GM12878 (cell line): ENCODE results near the gene GSKIP. TPM values are rescaled to one million over a fixed set of nuclear protein-coding genes. Genes with fewer than 3 reads are reported as not detected.

ENCODE experiments used
- ATAC-seq: fragments of 200-7000 bp; cut with Tn5 transposase; 3 replicates; pipeline ENCODE4 v1.9.1; 2020; ENCODE audit warnings: mild to moderate bottlenecking, moderate library complexity
- BruUV-seq: library from RNA; stranded (reverse); fragments of 400-500 nt; replicated peaks from 2 replicates; lab custom pipeline; 2021; lab: Mats Ljungman, UMichigan
- CTCF ChIA-PET: fragments of 300-600 bp; sonication (Branson Sonifier 250); formaldehyde crosslinking; extraction: SDS; loops from one replicate; lab custom pipeline; 2021; ENCODE audit warnings: inconsistent platforms; lab: Yijun Ruan, JAX
- POLR2A ChIA-PET: fragments of 350-600 bp; formaldehyde crosslinking; extraction: SDS; loops from one replicate; lab custom pipeline; 2021; ENCODE audit warnings: inconsistent platforms; lab: Charles Lee
- RAD21 ChIA-PET: fragments of 300-600 bp; sonication (Branson Sonifier 250); formaldehyde crosslinking; loops from one replicate; lab custom pipeline; 2023; ENCODE audit warnings: antibody characterized with exemption; ENCODE audit not compliant: unreplicated experiment; lab: Charles Lee
- SMC1A ChIA-PET: fragments of 300-600 bp; sonication (Branson Sonifier 250); formaldehyde crosslinking; loops from one replicate; lab custom pipeline; 2023; ENCODE audit not compliant: unreplicated experiment, uncharacterized antibody; lab: Charles Lee
- DNase-seq: peaks from one replicate; pipeline ENCODE4 v3.0.0-alpha.2; 2011; ENCODE audit warnings: low read depth, low spot score
- FAIRE-seq: peaks from 3 replicates; lab custom pipeline; 2011; peaks lifted over from hg19 to GRCh38; lab: Jason Lieb, UNC
- H2AFZ ChIP-seq: 2 replicates; pipeline ENCODE4 v1.6.0; 2011; ENCODE audit warnings: low read depth, low read length, control low read depth; ENCODE audit not compliant: control insufficient read depth
- H3K27ac ChIP-seq: 2 replicates; pipeline ENCODE4 v1.5.1; 2011; ENCODE audit warnings: control low read depth; ENCODE audit not compliant: control insufficient read depth, insufficient read depth
- H3K27me3 ChIP-seq, 2 experiments: replicated peaks in 1 of 2; 2 replicates each; pipeline versions ENCODE4 v1.6.0 to v1.6.1; 2011; ENCODE audit warnings: low read length in 1 of 2; ENCODE audit not compliant: control insufficient read depth in 2 of 2, insufficient read depth in 2 of 2
- H3K36me3 ChIP-seq, 2 experiments: 2 replicates each; pipeline ENCODE4 v1.5.1; 2011; ENCODE audit warnings: low read length in 1 of 2; ENCODE audit not compliant: control insufficient read depth in 2 of 2, insufficient read depth in 2 of 2
- H3K4me1 ChIP-seq: 2 replicates; pipeline ENCODE4 v1.6.1; 2011; ENCODE audit warnings: mild to moderate bottlenecking, low read length, moderate library complexity, mixed read lengths; ENCODE audit not compliant: control insufficient read depth, insufficient read depth
- H3K4me2 ChIP-seq: 2 replicates; pipeline ENCODE4 v1.6.0; 2011; ENCODE audit warnings: control low read depth; ENCODE audit not compliant: control insufficient read depth, insufficient read depth
- H3K4me3 ChIP-seq: fragments of 200-600 bp; sonication (generic); 2 replicates; pipeline ENCODE4 v1.5.1; 2016
- H3K79me2 ChIP-seq: 2 replicates; pipeline ENCODE4 v1.6.0; 2011; ENCODE audit warnings: low read length; ENCODE audit not compliant: control insufficient read depth, insufficient read depth
- H3K9ac ChIP-seq: 2 replicates; pipeline ENCODE4 v1.8.0; 2011; ENCODE audit warnings: low read length, control low read depth, mixed read lengths; ENCODE audit not compliant: control insufficient read depth, insufficient read depth
- H3K9me3 ChIP-seq: replicated peaks from 3 replicates; pipeline ENCODE4 v1.5.1; 2011; ENCODE audit warnings: mild to moderate bottlenecking, low read length; ENCODE audit not compliant: control insufficient read depth, insufficient read depth
- H4K20me1 ChIP-seq: 2 replicates; pipeline ENCODE4 v1.6.0; 2011; ENCODE audit not compliant: control insufficient read depth, insufficient read depth
- ATF7 ChIP-seq: fragments of 450-650 bp; IDR thresholded peaks from 2 replicates; pipeline ENCODE4 v1.6.1; 2016; ENCODE audit warnings: low read depth, mild to moderate bottlenecking
- CHD1 ChIP-seq: IDR thresholded peaks from 2 replicates; pipeline ENCODE4 v1.6.1; 2012; ENCODE audit warnings: low read depth, low read length, improper control_type of control experiment
- NFIC ChIP-seq: IDR thresholded peaks from 2 replicates; pipeline ENCODE4 v1.6.1; 2012; ENCODE audit warnings: low read depth, mild to moderate bottlenecking, inconsistent platforms, low read length, moderate library complexity
- SP1 ChIP-seq: IDR thresholded peaks from one replicate; pipeline ENCODE4 v1.6.1; 2011; ENCODE audit warnings: low read depth, low read length
- SREBF1 ChIP-seq: IDR thresholded peaks from 2 replicates; pipeline ENCODE4 v1.6.1; 2012; ENCODE audit warnings: mild to moderate bottlenecking, low read length
- YY1 ChIP-seq: IDR thresholded peaks from 2 replicates; pipeline ENCODE4 v1.6.1; 2011; ENCODE audit warnings: low read depth, mild to moderate bottlenecking, low read length
- ZNF622 ChIP-seq: fragments of 450-650 bp; IDR thresholded peaks from 2 replicates; pipeline ENCODE4 v1.6.1; 2017; ENCODE audit warnings: mild to moderate bottlenecking, inconsistent platforms
- WGBS: methylation state at CpG from one replicate; pipeline ENCODE4 v1.1.6; 2016; ENCODE audit warnings: low lambda C conversion rate; ENCODE audit not compliant: insufficient replicate concordance, insufficient coverage; ENCODE audit errors: missing lambda C conversion rate; 5-methylcytosine and 5-hydroxymethylcytosine counted together
- in situ Hi-C: fragments of 300-500 bp; cut with MboI; formaldehyde crosslinking; loops from 9 replicates; pipeline ENCODE4 v1.14.3; 2018; ENCODE audit warnings: mixed read lengths
- intact Hi-C: fragments of 100-400 bp; cut with micrococcal nuclease; formaldehyde crosslinking; loops from one replicate; pipeline ENCODE4 v1.14.2; 2022; ENCODE audit not compliant: unreplicated experiment
- polyA plus RNA-seq, 11 experiments: library from polyadenylated mRNA; depleted of rRNA in 4 of 11; unstranded in 6 of 11; stranded (reverse) in 5 of 11; fragments of >200 nt; fragmentation: Nextera tagmentation in 4 of 11; fragmentation: Illumina TruSeq in 1 of 11; extraction: Ambion mirVana in 4 of 11; extraction: Trizol in 1 of 11; gene quantifications; 1 replicate in 1 of 11; 2 replicates in 10 of 11; pipeline versions ENCODE4 v1.2.1 to v1.2.3, GENCODE V29; 2011 to 2016; ENCODE audit warnings: inconsistent platforms in 2 of 11, missing spikeins in 2 of 11, low read depth in 1 of 11
- total RNA-seq, 4 experiments: library from RNA; depleted of rRNA in 3 of 4; stranded (reverse); fragments of >200 nt in 3 of 4; fragmentation: Illumina TruSeq in 1 of 4; extraction: Trizol in 1 of 4; gene quantifications; 2 replicates each; pipeline versions ENCODE4 v1.2.1 to v1.2.3, GENCODE V29; 2013 to 2021
- TF ChIP-seq, protein P1 (sequence below): fragments of 450-650 bp; IDR thresholded peaks from 2 replicates; pipeline ENCODE4 v1.6.1; 2016; ENCODE audit warnings: mild to moderate bottlenecking, moderate library complexity, borderline replicate concordance
- TF ChIP-seq, protein P2 (sequence below): fragments of 450-650 bp; IDR thresholded peaks from 2 replicates; pipeline ENCODE4 v1.6.1; 2017; ENCODE audit warnings: mild to moderate bottlenecking, moderate library complexity
- TF ChIP-seq, protein P3 (sequence below): IDR thresholded peaks from 2 replicates; pipeline ENCODE4 v1.6.1; 2012; ENCODE audit warnings: improper control_type of control experiment, low read depth, low read length; ENCODE audit not compliant: insufficient replicate concordance

GSKIP gene
- total and polyA plus RNA-seq, 10 of the 15 experiments (the other 5 are each of a cell fraction or from before 2014, with no cell fraction given): 15.4 to 75.2 (median 26.1) TPM

DNA sequence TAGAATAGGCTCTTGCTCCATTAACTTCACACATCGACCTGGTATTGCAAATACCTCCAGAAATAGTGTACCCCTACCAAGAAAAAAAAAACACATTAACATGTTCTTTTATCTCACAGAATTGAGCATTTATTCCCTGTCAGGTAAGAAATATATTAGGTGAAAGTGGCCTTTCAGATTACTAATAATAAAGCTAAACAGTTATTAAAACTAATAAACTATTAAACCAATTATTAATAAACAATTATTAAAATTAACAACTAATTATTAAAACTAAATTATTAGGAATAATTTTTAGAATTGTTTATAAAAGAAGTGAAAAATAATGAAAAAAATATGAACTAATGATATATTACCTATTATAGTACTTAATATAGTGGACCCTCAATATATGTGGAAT is 21.4 kb downstream of the GSKIP start:
- in situ Hi-C loops (no loop called here), intact Hi-C loops (no loop called here)
- Histone ChIP-seq H3K9ac (no peak overlapping the region), H3K27me3 (no peaks in the 10 kb centered on the region), H3K4me3 (no peak overlapping the region), H3K9me3 (no peaks in the 10 kb centered on the region), H3K27ac (no peak overlapping the region), H4K20me1 (no peaks in the 10 kb centered on the region), H3K4me2 (no peak overlapping the region), H3K4me1 (peaks cover 4% of the 10 kb centered on the region; the same call in 1 of the 2 replicates), H3K79me2 (no peaks in the 10 kb centered on the region), H2AFZ (no peak overlapping the region), H3K36me3 (no peaks in the 10 kb centered on the region; a peak in 1 of 4 replicates)
- RAD21 ChIA-PET: no interaction called here
- SMC1A ChIA-PET: interaction anchor here (0.6 to 1.1 kb wide), 6 partner anchors 30 to 1762 kb away, joined by 3 to 4 read pairs (median 3); no protein-coding TSS in a partner anchor
- DNase-seq: no peak
- BruUV-seq: no TSS peak
- FAIRE-seq: no peak
- POLR2A ChIA-PET: no interaction called here
- CTCF ChIA-PET: no interaction called here
- TF ChIP-seq, protein P1, sequence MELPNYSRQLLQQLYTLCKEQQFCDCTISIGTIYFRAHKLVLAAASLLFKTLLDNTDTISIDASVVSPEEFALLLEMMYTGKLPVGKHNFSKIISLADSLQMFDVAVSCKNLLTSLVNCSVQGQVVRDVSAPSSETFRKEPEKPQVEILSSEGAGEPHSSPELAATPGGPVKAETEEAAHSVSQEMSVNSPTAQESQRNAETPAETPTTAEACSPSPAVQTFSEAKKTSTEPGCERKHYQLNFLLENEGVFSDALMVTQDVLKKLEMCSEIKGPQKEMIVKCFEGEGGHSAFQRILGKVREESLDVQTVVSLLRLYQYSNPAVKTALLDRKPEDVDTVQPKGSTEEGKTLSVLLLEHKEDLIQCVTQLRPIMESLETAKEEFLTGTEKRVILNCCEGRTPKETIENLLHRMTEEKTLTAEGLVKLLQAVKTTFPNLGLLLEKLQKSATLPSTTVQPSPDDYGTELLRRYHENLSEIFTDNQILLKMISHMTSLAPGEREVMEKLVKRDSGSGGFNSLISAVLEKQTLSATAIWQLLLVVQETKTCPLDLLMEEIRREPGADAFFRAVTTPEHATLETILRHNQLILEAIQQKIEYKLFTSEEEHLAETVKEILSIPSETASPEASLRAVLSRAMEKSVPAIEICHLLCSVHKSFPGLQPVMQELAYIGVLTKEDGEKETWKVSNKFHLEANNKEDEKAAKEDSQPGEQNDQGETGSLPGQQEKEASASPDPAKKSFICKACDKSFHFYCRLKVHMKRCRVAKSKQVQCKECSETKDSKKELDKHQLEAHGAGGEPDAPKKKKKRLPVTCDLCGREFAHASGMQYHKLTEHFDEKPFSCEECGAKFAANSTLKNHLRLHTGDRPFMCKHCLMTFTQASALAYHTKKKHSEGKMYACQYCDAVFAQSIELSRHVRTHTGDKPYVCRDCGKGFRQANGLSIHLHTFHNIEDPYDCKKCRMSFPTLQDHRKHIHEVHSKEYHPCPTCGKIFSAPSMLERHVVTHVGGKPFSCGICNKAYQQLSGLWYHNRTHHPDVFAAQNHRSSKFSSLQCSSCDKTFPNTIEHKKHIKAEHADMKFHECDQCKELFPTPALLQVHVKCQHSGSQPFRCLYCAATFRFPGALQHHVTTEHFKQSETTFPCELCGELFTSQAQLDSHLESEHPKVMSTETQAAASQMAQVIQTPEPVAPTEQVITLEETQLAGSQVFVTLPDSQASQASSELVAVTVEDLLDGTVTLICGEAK: no peak
- TF ChIP-seq, protein P2, sequence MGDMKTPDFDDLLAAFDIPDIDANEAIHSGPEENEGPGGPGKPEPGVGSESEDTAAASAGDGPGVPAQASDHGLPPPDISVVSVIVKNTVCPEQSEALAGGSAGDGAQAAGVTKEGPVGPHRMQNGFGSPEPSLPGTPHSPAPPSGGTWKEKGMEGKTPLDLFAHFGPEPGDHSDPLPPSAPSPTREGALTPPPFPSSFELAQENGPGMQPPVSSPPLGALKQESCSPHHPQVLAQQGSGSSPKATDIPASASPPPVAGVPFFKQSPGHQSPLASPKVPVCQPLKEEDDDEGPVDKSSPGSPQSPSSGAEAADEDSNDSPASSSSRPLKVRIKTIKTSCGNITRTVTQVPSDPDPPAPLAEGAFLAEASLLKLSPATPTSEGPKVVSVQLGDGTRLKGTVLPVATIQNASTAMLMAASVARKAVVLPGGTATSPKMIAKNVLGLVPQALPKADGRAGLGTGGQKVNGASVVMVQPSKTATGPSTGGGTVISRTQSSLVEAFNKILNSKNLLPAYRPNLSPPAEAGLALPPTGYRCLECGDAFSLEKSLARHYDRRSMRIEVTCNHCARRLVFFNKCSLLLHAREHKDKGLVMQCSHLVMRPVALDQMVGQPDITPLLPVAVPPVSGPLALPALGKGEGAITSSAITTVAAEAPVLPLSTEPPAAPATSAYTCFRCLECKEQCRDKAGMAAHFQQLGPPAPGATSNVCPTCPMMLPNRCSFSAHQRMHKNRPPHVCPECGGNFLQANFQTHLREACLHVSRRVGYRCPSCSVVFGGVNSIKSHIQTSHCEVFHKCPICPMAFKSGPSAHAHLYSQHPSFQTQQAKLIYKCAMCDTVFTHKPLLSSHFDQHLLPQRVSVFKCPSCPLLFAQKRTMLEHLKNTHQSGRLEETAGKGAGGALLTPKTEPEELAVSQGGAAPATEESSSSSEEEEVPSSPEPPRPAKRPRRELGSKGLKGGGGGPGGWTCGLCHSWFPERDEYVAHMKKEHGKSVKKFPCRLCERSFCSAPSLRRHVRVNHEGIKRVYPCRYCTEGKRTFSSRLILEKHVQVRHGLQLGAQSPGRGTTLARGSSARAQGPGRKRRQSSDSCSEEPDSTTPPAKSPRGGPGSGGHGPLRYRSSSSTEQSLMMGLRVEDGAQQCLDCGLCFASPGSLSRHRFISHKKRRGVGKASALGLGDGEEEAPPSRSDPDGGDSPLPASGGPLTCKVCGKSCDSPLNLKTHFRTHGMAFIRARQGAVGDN: no peak
- TF ChIP-seq SP1: no peak
- no peak for TF ChIP-seq CHD1
- no peak for TF ChIP-seq ATF7
- TF ChIP-seq, protein P3, sequence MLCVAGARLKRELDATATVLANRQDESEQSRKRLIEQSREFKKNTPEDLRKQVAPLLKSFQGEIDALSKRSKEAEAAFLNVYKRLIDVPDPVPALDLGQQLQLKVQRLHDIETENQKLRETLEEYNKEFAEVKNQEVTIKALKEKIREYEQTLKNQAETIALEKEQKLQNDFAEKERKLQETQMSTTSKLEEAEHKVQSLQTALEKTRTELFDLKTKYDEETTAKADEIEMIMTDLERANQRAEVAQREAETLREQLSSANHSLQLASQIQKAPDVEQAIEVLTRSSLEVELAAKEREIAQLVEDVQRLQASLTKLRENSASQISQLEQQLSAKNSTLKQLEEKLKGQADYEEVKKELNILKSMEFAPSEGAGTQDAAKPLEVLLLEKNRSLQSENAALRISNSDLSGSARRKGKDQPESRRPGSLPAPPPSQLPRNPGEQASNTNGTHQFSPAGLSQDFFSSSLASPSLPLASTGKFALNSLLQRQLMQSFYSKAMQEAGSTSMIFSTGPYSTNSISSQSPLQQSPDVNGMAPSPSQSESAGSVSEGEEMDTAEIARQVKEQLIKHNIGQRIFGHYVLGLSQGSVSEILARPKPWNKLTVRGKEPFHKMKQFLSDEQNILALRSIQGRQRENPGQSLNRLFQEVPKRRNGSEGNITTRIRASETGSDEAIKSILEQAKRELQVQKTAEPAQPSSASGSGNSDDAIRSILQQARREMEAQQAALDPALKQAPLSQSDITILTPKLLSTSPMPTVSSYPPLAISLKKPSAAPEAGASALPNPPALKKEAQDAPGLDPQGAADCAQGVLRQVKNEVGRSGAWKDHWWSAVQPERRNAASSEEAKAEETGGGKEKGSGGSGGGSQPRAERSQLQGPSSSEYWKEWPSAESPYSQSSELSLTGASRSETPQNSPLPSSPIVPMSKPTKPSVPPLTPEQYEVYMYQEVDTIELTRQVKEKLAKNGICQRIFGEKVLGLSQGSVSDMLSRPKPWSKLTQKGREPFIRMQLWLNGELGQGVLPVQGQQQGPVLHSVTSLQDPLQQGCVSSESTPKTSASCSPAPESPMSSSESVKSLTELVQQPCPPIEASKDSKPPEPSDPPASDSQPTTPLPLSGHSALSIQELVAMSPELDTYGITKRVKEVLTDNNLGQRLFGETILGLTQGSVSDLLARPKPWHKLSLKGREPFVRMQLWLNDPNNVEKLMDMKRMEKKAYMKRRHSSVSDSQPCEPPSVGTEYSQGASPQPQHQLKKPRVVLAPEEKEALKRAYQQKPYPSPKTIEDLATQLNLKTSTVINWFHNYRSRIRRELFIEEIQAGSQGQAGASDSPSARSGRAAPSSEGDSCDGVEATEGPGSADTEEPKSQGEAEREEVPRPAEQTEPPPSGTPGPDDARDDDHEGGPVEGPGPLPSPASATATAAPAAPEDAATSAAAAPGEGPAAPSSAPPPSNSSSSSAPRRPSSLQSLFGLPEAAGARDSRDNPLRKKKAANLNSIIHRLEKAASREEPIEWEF: no peak
- no peak for TF ChIP-seq NFIC
- no peak for TF ChIP-seq SREBF1
- no peak for TF ChIP-seq YY1
- TF ChIP-seq ZNF622: no peak
- ATAC-seq: no peak
- WGBS: 5% methylated on average over 1 of the region's 1 CpG
